ENCODE results near the gene RPS6KC1. TPM values are rescaled to one million over a fixed set of nuclear protein-coding genes. Genes with fewer than 3 reads are reported as not detected.
"Not testable (repeated sequence)": the region's sequence is repeated elsewhere in the genome, so short reads cannot be mapped to it uniquely, and the experiment has no call there.

The RPS6KC1 gene
- total RNA-seq, 4 donors from 2014 or later = 22.9 to 30.1 (median 26.7) TPM

DNA sequence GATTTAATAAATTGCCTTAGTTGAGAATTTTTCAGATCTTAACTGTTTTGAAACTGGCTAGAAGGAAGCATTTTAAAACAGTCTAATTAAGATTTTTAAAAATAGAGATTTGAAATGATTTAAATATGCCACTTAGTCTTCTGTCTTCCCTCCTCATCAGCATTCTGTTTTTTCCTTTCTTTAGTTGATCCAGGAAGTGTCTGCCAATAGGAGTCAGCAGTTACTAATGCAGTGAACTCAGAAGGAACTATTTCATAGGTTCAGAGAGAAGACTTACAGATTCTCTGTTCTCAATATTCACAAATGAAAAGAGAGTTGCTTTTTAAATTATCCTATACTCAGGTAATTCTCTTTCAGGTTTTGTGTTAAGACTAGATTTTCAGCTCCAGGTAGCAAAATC lies 84.5 kb downstream of the RPS6KC1 start:
- TF ChIP-seq POLR2A (IDR thresholded peaks at IDR 0.05) (no peak), EP300 (IDR thresholded peaks at IDR 0.05) (no peak)
- TF ChIP-seq, protein P1, sequence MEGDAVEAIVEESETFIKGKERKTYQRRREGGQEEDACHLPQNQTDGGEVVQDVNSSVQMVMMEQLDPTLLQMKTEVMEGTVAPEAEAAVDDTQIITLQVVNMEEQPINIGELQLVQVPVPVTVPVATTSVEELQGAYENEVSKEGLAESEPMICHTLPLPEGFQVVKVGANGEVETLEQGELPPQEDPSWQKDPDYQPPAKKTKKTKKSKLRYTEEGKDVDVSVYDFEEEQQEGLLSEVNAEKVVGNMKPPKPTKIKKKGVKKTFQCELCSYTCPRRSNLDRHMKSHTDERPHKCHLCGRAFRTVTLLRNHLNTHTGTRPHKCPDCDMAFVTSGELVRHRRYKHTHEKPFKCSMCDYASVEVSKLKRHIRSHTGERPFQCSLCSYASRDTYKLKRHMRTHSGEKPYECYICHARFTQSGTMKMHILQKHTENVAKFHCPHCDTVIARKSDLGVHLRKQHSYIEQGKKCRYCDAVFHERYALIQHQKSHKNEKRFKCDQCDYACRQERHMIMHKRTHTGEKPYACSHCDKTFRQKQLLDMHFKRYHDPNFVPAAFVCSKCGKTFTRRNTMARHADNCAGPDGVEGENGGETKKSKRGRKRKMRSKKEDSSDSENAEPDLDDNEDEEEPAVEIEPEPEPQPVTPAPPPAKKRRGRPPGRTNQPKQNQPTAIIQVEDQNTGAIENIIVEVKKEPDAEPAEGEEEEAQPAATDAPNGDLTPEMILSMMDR (IDR thresholded peaks at IDR 0.05) = no peak
- H3K9me3 ChIP-seq = no peaks in the 10 kb centered on the region
- no peak overlapping the region for H3K4me3 ChIP-seq

GRCh38 chr1:213136190-213136917 lies 85.3 kb downstream of the RPS6KC1 start:
- DNase-seq (ENCODE audit: low spot score in 2 of 2) = no peak
- 86% methylated on average over 5 of the region's 5 CpGs for WGBS, 2 donors
- H3K27me3 ChIP-seq = no peaks in the 10 kb centered on the region
- peaks cover 0 to 12% (median 0%) of the 10 kb centered on the region in 3 donors for H3K36me3 ChIP-seq
- no peak overlapping the region for H3K4me3 ChIP-seq
- TF ChIP-seq, protein P1 (IDR thresholded peaks at IDR 0.05) = no peak
- TF ChIP-seq POLR2A (IDR thresholded peaks at IDR 0.05) (no peak), EP300 (IDR thresholded peaks at IDR 0.05) (no peak)
- H3K4me1 ChIP-seq = peaks cover 0 to 28% (median 7%) of the 10 kb centered on the region in 4 donors
- peak overlapping the region in 1 of 4 donors; percentile 63 for H3K27ac ChIP-seq
- no peaks in the 10 kb centered on the region for H3K9me3 ChIP-seq

More for the DNA sequence above, 84.5 kb downstream of the RPS6KC1 start:
- Histone ChIP-seq H3K27me3 (no peaks in the 10 kb centered on the region), H3K36me3 (peaks cover 0 to 12% (median 0%) of the 10 kb centered on the region in 3 donors), H3K4me1 (peaks cover 0 to 28% (median 7%) of the 10 kb centered on the region in 4 donors), H3K27ac (peak overlapping the region in 1 of 4 donors; percentile 63)
- DNase-seq (ENCODE audit: low spot score in 2 of 2) = no peak

- WGBS, 2 donors = 95% methylated on average over 4 of the region's 4 CpGs
- H3K4me1 ChIP-seq = peaks cover 0 to 23% (median 7%) of the 10 kb centered on the region in 4 donors
- no peak for TF ChIP-seq POLR2A (IDR thresholded peaks at IDR 0.05)
- TF ChIP-seq, protein P1 (IDR thresholded peaks at IDR 0.05) = no peak
- no peak for TF ChIP-seq EP300 (IDR thresholded peaks at IDR 0.05)
Observed at GRCh38 chr1:213138391-213138790, 87.3 kb downstream of the RPS6KC1 start.

DNA sequence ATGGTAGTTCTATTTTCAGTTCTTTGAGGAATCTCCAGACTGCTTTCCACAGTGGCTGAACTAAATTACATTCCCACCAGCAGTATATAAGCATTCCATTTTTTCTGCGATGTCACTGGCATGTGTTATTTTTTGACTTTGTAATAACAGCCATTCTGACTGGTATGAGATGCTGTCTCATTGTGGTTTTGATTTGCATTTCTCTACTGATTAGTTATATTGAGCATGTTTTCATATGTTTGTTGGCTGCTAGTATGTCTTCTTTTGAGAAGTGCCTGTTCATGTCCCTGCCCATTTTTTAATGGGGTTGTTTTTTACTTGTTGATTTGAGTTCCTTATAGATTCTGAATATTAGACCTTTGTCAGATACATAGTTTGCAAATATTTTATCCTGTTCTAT lies 87.9 kb downstream of the RPS6KC1 start:
- Histone ChIP-seq H3K4me3 (no peak overlapping the region), H3K27ac (no peak overlapping the region), H3K4me1 (peaks cover 0 to 23% (median 7%) of the 10 kb centered on the region in 4 donors), H3K27me3 (no peaks in the 10 kb centered on the region), H3K9me3 (no peaks in the 10 kb centered on the region), H3K36me3 (peaks cover 0 to 12% (median 0%) of the 10 kb centered on the region in 3 donors)
- WGBS, 2 donors = 73 to 80% methylated on average over 1 of the region's 1 CpG
- no peak for DNase-seq (ENCODE audit: low spot score in 2 of 2)
- TF ChIP-seq POLR2A (IDR thresholded peaks at IDR 0.05) (no peak), EP300 (IDR thresholded peaks at IDR 0.05) (no peak)
- TF ChIP-seq, protein P1 (IDR thresholded peaks at IDR 0.05) = no peak

More at GRCh38 chr1:213138391-213138790, 87.3 kb downstream of the RPS6KC1 start:
- Histone ChIP-seq H3K27ac (no peak overlapping the region), H3K9me3 (no peaks in the 10 kb centered on the region), H3K4me3 (no peak overlapping the region), H3K27me3 (no peaks in the 10 kb centered on the region), H3K36me3 (peaks cover 0 to 12% (median 0%) of the 10 kb centered on the region in 3 donors)
- no peak for DNase-seq (ENCODE audit: low spot score in 2 of 2)

DNA sequence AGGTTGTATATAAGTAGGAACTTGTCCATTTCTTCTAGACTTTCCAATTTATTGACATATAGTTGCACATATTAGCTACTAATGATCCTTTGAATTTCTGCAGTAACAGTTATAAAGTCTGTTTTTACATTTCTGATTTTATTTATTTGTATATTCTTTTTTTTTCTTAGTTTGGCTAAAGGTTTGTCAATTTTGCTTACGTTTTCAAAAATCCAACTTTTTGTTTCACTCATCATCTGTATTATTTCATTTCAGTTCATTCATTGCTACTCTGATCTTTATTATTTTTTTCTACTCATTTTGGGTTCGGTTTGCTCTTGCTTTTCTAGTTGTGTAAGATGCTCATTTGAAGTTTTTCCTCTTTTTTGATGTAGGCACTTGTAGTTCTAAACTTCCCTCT lies 97.9 kb downstream of the RPS6KC1 start:
- H3K4me1 ChIP-seq = no peaks in the 10 kb centered on the region
- H3K27ac ChIP-seq = no peak overlapping the region
- TF ChIP-seq, protein P1 (IDR thresholded peaks at IDR 0.05) = no peak
- 100% methylated on average over 2 of the region's 2 CpGs for WGBS, 2 donors
- no peak overlapping the region for H3K4me3 ChIP-seq
- DNase-seq (ENCODE audit: low spot score in 2 of 2) = no peak
- no peaks in the 10 kb centered on the region for H3K36me3 ChIP-seq
- no peaks in the 10 kb centered on the region for H3K27me3 ChIP-seq
- H3K9me3 ChIP-seq = no peaks in the 10 kb centered on the region

DNA sequence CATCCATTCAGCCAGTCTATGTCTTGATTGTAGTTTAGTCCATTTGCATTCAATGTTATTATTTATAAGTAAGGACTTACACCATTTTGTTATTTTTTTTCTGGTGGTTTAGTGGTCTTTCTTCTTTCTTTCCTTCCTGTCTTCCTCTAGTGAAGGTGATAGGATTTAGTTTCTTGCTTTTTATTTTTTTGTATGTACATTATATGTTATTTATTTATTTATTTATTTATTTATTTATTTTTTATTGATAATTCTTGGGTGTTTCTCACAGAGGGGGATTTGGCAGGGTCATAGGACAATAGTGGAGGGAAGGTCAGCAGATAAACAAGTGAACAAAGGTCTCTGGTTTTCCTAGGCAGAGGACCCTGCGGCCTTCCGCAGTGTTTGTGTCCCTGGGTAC lies 99.0 kb downstream of the RPS6KC1 start:
- H3K27ac ChIP-seq; H3K4me3 ChIP-seq; H3K9me3 ChIP-seq; DNase-seq (ENCODE audit: low spot score in 2 of 2); H3K27me3 ChIP-seq; H3K36me3 ChIP-seq; H3K4me1 ChIP-seq: not testable (repeated sequence)
- no CpG with 5 or more reads among the region's 2 CpGs for WGBS, 2 donors

All from tibial nerve (tissue), 4 donors.